ENCODE results near the gene RACK1.
"Not testable (repeated sequence)": the region's sequence is repeated elsewhere in the genome, so short reads cannot be mapped to it uniquely, and the experiment has no call there.

RACK1 gene

DNA sequence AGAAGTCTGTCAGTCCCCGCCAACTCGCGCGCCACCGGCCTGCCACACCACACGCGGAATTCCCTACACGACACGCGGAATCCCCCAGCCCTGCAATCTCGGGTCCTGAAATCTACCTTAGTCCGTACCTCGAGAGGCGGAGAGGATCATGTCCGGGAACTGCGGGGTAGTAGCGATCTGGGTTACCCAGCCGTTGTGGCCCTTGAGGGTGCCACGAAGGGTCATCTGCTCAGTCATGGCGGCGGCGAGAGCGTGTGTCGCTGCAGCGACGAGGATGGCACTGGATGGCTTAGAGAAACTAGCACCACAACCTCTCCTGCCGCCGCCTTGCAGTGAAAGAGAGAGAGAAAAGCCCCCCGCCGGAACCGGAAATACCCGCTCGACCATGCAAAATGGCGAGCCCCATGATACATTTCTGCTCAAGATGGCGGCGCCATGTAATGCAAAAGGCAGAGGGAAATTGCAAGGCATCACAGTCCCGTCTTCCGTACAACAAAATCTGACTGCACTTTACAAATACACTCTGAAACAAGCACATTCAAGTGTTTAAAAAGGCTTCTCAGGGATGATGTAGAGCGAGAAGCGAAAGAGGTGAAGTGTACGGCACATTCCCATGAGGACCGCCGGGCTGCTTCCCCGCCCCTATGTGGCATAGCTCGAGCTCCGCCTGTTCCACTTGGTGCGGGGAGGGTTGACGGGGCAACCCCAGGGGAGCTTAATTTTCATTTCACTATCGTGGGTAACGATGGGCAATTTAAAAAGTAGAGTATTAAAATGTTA is at the start of gene RACK1:
RACK1 (minus strand) TSS at position 343 of the 780 bp plus-strand sequence; CDS start at position 237, 106 bp downstream.
- peak; percentile 93 for DNase-seq (ENCODE audit: low read depth)

- not testable (repeated sequence) for DNase-seq (ENCODE audit: low read depth)
Observed at GRCh38 chr5:181287331-181287730, 43.6 kb upstream of the RACK1 start.

DNA sequence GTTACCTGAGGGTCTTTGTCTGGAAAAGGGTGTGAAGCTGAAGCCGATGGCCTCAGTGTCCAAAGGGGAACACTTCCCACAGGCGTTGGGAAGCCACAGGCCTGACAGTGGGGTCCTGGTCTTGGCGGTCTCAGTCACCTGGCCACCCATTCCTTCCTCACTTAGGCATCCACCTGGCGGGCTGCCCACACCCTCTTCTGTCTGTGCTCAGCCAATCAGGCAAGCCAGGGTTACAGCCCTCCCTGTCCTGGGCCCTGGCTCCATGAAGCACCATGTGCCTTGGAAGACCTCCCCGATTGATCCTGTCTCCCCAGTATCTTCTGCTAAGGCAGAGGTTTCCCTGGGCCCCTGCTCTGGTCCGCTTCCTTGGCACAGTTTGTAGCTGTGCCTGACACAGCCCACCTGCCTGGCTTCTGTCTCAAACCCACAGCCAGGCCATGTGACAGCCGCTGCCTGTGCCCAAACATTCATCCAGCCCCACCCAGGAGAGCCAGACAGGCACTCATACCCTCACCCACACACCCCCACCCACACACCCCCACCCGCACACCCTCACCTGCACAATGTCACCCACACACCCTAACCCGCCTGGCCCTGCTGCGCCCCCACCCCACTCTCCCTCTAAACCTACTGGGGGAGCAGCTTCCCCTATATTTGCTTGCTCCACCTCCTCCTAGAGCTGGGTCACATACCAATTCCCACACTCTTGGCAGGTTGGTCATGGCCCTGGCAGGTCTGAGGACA is 42.4 kb upstream of the RACK1 start:
- DNase-seq (ENCODE audit: low read depth) = not testable (repeated sequence)

- not testable (repeated sequence) for DNase-seq (ENCODE audit: low read depth)
Observed at GRCh38 chr5:181283841-181284755, 40.4 kb upstream of the RACK1 start.

DNA sequence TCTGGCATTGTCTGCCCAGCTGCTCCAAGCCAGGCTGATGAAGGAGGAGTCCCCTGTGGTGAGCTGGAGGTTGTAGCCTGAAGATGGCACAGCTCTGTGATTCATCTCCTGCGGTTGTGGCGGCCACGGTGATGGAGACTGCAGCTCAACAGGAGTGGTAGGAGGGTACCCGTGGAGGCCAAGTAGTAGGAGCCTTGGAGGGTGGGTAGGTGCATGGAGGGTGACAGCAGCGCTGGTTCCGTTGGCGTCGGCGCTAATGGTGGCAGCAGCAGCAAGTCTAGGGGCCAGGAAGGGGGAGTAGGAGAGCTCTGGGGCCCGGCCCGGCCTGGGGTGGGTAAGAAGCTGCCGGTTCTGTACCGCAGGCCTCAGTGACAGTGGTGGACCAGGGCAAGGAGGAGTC is 39.6 kb upstream of the RACK1 start:
- no peak for DNase-seq (ENCODE audit: low read depth)

DNA sequence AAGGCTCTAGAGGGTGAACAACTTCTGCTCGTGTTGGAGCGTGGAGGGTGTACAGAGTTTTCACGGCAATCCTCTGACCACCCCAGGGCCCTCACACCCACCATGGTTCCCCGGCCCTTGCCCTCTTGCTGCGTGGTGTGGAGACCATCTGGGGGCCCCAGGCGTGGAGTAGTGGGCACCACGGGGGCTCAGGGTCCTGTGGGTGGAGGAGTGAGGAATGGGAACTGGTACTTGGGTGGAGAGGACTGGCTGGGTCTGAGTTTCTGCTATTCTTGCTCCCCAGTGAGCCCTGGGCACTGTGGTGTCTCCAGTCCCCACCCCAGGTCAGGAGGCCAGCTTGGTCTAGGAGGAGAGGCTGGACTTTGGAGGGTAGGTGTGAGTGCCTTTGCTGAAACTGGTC is 39.2 kb upstream of the RACK1 start:
- no peak for DNase-seq (ENCODE audit: low read depth)

DNA sequence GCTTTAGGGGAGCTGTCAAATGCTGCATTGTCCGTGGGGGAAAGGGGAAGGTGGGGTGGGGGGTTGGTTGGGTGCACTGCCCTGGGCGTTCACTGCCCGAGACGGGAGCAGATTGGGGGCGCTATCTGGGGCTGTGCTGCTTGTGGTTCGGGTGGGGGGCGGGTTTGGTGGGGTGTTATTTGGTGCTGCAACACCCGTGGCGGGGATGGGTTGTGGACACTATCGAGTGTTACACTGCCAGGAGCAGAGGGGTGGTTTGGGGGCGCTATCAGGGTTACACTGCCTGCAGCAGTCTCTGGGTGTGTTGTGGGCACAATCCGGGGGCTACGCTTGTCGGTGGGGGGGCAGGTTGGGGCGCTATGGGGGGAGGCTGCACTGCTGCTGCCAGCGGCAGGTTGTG is 38.7 kb upstream of the RACK1 start:
- DNase-seq (ENCODE audit: low read depth) = not testable (repeated sequence)

DNA sequence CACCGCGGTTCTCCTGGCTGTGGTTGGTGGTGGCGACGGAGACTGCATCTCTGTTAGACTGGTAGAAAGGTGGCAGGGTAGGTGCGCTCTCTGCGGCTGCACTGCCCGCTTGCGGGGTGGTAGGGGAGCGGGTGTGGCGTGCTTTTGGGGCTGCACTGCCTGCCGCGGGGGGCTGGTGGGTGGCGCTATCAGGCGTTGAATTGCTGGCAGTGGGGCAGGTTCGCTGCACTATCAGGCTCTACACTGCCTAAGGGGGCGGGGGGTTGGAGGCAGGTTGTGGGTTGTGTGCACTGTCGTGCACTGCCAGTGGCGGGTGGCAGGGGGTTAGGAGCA is 38.2 kb upstream of the RACK1 start:
- no peak for DNase-seq (ENCODE audit: low read depth)

- no peak for DNase-seq (ENCODE audit: low read depth)
Observed at GRCh38 chr5:181281077-181281983, 37.6 kb upstream of the RACK1 start.

GRCh38 chr5:181280251-181280762 is 36.6 kb upstream of the RACK1 start:
- DNase-seq (ENCODE audit: low read depth) = no peak

GRCh38 chr5:181273433-181273744 is 29.7 kb upstream of the RACK1 start:
- DNase-seq (ENCODE audit: low read depth) = not testable (repeated sequence)

DNA sequence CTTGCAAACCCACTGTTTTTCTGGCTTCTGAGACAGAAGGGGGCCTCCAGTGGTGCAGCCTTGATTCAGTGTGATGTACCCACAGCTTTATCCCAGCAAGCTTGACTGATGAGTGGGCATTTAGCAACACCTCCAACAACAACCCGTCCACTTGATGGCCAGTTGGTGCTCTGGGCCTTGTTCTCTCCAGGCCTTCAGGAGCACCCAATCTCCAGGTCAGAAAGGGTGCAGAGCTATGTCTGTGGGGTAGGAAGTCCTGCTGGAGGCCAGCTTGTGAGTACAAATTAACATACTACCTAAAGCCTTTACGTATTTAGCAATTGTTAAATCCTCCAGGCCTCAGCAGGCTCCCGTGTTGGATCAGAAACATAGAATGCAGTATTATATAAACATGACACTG is 27.4 kb upstream of the RACK1 start:
- no peak for DNase-seq (ENCODE audit: low read depth)

GRCh38 chr5:181267907-181268306 is 24.2 kb upstream of the RACK1 start:
- DNase-seq (ENCODE audit: low read depth) = not testable (repeated sequence)

- not testable (repeated sequence) for DNase-seq (ENCODE audit: low read depth)
Observed at GRCh38 chr5:181267291-181267904, 23.7 kb upstream of the RACK1 start.

DNA sequence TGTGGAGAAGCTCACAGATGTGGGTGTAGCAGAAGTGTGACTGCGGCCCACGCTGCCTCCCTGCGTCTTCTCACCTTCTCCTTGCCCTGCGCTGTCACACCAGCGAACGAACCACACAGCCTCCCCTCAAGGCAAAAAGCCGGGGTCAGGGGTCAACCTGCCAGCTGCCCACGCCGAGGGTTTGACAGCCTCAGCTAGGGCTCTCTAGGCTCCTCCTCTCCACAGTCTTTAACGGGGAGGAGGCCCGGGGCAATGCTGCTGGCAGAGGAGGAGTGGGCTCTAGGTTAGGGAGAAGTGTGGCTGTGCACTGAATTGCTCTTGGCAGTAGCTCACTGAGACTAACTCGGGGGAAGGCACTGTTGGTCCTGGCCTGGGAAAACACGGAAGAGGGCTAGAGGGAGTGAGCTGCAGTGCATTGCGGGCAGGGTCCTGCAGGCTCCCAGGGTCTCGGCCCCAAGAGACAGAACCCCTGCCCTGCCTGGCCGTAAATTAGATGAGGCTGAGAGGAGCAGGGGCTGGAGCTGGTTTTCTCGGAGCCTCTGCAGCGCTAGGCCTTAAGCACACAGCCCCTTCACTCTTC is 21.5 kb upstream of the RACK1 start:
- no peak for DNase-seq (ENCODE audit: low read depth)

- DNase-seq (ENCODE audit: low read depth) = no peak
Observed at GRCh38 chr5:181263633-181264032, 19.9 kb upstream of the RACK1 start.

DNA sequence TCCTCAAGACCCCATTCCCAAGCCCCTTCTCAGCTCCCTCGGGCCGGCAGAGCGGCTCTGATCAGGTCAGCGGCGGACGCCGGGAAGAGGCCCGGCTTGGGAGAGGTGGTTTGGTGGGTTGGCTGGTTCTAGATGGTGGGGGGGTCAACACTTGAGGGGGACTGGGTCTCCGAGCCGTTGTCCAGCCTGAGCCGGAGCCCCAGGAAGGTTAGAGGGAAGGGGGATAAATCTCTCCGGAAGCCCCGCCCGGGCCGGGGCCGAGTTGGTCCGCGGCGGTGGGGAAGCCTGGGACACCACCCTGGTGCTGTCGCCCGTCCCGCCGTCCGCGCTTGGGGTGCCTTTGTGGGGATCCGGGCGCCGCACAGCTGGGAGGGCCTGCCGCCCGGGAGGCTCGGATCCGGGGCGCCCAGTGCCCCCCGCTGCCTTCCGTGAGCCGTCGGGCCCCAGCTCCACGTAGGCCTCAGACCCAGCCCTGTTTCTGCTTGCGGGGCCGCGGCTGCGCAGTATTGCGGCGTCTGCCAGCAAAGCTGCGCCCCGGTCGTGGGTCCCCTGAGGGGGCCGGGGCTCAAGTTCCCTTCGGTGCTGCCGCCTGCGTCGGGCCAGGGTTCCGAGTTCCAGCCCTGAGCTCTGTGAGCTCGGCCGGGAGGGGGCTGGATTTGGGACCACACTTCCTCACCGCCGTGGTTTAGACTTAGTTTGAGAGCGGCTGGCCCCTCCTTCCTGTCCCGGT is 17.8 kb upstream of the RACK1 start:
- DNase-seq (ENCODE audit: low read depth) = no peak

DNA sequence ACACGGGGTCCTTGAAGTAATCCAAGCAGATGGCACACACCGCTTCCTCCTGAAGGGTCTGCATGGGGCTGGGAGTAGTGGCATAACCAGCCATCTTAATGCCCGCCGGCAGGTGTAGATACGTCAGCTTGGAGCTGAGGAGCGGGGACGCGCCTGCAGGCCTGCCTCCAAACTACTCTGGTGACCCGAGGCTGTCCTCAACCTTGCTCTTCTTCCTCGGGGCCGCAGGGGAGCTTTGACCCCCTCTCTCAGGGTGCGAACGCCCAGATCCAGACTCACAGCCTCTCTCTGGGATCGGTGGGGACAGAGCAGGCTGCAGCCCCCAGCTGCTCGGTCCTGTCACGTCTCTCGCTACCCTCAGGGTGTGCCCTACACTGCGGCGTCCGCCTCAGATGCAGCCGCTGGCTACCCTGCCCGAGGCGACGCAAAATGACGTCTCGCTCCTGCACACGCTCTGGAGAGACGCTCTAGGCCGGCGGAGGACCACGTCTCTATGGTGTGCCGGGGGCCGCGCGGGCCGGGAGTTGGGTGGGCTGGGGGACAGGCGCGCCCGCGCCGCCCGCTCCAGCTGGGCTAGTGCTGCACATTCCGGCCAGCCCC is 17.1 kb upstream of the RACK1 start, which contains the start of gene TRIM52:
TRIM52 (minus strand) TSS at position 424 of the 600 bp plus-strand sequence; CDS start at position 94, 330 bp downstream.
- DNase-seq (ENCODE audit: low read depth) = peak; percentile 75
